ENCODE measurements around the gene LIMCH1. TPM values are rescaled to one million over a fixed set of nuclear protein-coding genes. Genes with fewer than 3 reads are reported as not detected.

Gene LIMCH1
- polyA plus RNA-seq, 2 donors: 8.3 to 9.0 TPM

DNA sequence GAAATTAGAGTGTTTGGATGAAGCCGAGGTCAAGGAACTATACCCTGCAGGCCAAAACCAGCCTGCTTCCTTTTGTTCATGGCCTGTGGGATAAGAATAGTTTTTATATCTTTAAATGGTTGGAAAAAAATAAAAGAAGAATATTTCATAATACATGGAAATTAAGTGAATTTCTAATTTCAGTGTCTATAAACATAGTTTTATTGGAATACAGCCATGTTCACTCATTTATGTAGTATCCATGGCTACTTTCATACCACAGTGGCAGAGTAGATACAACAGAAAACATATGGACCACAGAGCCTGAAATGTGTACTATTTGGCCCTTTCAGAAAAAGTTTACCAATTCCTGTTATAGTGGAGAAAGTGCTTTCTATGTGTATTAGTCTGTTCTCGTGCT is 13.6 kb downstream of the LIMCH1 start:
- no peaks in the 10 kb centered on the region for H3K9me3 ChIP-seq (ENCODE audit: control insufficient read depth in 2 of 2, insufficient read depth in 1 of 2, low read depth in 1 of 2, low read length in 1 of 2)
- H3K36me3 ChIP-seq (ENCODE audit: control insufficient read depth in 2 of 2, insufficient read depth in 2 of 2, low read length in 1 of 2): no peaks in the 10 kb centered on the region
- 78 to 80% methylated on average over 2 of the region's 2 CpGs for WGBS, 2 donors
- H3K27ac ChIP-seq (ENCODE audit: low read depth in 2 of 2, low read length in 1 of 2): no peak overlapping the region
- H3K4me3 ChIP-seq (ENCODE audit: low read depth in 1 of 2, low read length in 2 of 2): no peak overlapping the region
- no peaks in the 10 kb centered on the region for H3K27me3 ChIP-seq (ENCODE audit: control insufficient read depth in 1 of 2, insufficient read depth in 2 of 2, low read length in 2 of 2)
- H3K4me1 ChIP-seq (ENCODE audit: control insufficient read depth in 2 of 2, insufficient read depth in 2 of 2, low read length in 1 of 2): no peaks in the 10 kb centered on the region

GRCh38 chr4:41554905-41555304 is 16.9 kb downstream of the LIMCH1 start:
- no peaks in the 10 kb centered on the region for H3K36me3 ChIP-seq (ENCODE audit: control insufficient read depth in 2 of 2, insufficient read depth in 2 of 2, low read length in 1 of 2)
- WGBS, 2 donors: 89 to 91% methylated on average over 4 of the region's 4 CpGs
- H3K27me3 ChIP-seq (ENCODE audit: control insufficient read depth in 1 of 2, insufficient read depth in 2 of 2, low read length in 2 of 2): no peaks in the 10 kb centered on the region
- H3K4me1 ChIP-seq (ENCODE audit: control insufficient read depth in 2 of 2, insufficient read depth in 2 of 2, low read length in 1 of 2): no peaks in the 10 kb centered on the region
- no peak overlapping the region for H3K4me3 ChIP-seq (ENCODE audit: low read depth in 1 of 2, low read length in 2 of 2)
- H3K9me3 ChIP-seq (ENCODE audit: control insufficient read depth in 2 of 2, insufficient read depth in 1 of 2, low read depth in 1 of 2, low read length in 1 of 2): no peaks in the 10 kb centered on the region
- H3K27ac ChIP-seq (ENCODE audit: low read depth in 2 of 2, low read length in 1 of 2): no peak overlapping the region

DNA sequence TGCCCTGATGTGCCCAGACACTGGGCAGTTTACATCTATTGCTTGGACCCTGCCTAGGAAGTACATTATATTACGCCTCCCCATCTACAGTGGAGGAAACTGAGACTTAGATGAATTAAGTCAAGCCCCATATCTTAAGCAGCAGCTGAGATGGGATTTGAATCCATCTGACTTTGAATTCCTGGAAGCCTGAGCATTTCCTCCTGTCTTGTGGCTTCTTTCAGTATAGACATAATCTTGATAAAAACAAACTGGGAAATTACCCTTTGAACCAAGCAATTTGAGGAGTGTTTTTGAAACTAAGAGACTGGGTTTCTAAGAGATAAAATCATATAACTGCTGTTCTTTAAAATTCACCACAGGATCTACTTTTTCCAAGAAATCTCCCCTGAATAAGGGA is 18.6 kb downstream of the LIMCH1 start:
- no peaks in the 10 kb centered on the region for H3K9me3 ChIP-seq (ENCODE audit: control insufficient read depth in 2 of 2, insufficient read depth in 1 of 2, low read depth in 1 of 2, low read length in 1 of 2)
- no peaks in the 10 kb centered on the region for H3K36me3 ChIP-seq (ENCODE audit: control insufficient read depth in 2 of 2, insufficient read depth in 2 of 2, low read length in 1 of 2)
- H3K27me3 ChIP-seq (ENCODE audit: control insufficient read depth in 1 of 2, insufficient read depth in 2 of 2, low read length in 2 of 2): no peaks in the 10 kb centered on the region
- H3K27ac ChIP-seq (ENCODE audit: low read depth in 2 of 2, low read length in 1 of 2): no peak overlapping the region
- H3K4me3 ChIP-seq (ENCODE audit: low read depth in 1 of 2, low read length in 2 of 2): no peak overlapping the region
- no peaks in the 10 kb centered on the region for H3K4me1 ChIP-seq (ENCODE audit: control insufficient read depth in 2 of 2, insufficient read depth in 2 of 2, low read length in 1 of 2)
- WGBS, 2 donors: 91 to 94% methylated on average over 1 of the region's 1 CpG

GRCh38 chr4:41559940-41560516 is 22.1 kb downstream of the LIMCH1 start:
- Histone ChIP-seq H3K36me3 (ENCODE audit: control insufficient read depth in 2 of 2, insufficient read depth in 2 of 2, low read length in 1 of 2) (no peaks in the 10 kb centered on the region), H3K4me1 (ENCODE audit: control insufficient read depth in 2 of 2, insufficient read depth in 2 of 2, low read length in 1 of 2) (no peaks in the 10 kb centered on the region), H3K27ac (ENCODE audit: low read depth in 2 of 2, low read length in 1 of 2) (no peak overlapping the region), H3K9me3 (ENCODE audit: control insufficient read depth in 2 of 2, insufficient read depth in 1 of 2, low read depth in 1 of 2, low read length in 1 of 2) (no peaks in the 10 kb centered on the region), H3K27me3 (ENCODE audit: control insufficient read depth in 1 of 2, insufficient read depth in 2 of 2, low read length in 2 of 2) (no peaks in the 10 kb centered on the region), H3K4me3 (ENCODE audit: low read depth in 1 of 2, low read length in 2 of 2) (no peak overlapping the region)
- WGBS, 2 donors: 80 to 81% methylated on average over 2 of the region's 2 CpGs

GRCh38 chr4:41561244-41561643 is 23.3 kb downstream of the LIMCH1 start:
- Histone ChIP-seq H3K27me3 (ENCODE audit: control insufficient read depth in 1 of 2, insufficient read depth in 2 of 2, low read length in 2 of 2) (no peaks in the 10 kb centered on the region), H3K36me3 (ENCODE audit: control insufficient read depth in 2 of 2, insufficient read depth in 2 of 2, low read length in 1 of 2) (no peaks in the 10 kb centered on the region), H3K4me1 (ENCODE audit: control insufficient read depth in 2 of 2, insufficient read depth in 2 of 2, low read length in 1 of 2) (no peaks in the 10 kb centered on the region), H3K27ac (ENCODE audit: low read depth in 2 of 2, low read length in 1 of 2) (no peak overlapping the region), H3K9me3 (ENCODE audit: control insufficient read depth in 2 of 2, insufficient read depth in 1 of 2, low read depth in 1 of 2, low read length in 1 of 2) (no peaks in the 10 kb centered on the region), H3K4me3 (ENCODE audit: low read depth in 1 of 2, low read length in 2 of 2) (no peak overlapping the region)
- 90 to 94% methylated on average over 3 of the region's 3 CpGs for WGBS, 2 donors

DNA sequence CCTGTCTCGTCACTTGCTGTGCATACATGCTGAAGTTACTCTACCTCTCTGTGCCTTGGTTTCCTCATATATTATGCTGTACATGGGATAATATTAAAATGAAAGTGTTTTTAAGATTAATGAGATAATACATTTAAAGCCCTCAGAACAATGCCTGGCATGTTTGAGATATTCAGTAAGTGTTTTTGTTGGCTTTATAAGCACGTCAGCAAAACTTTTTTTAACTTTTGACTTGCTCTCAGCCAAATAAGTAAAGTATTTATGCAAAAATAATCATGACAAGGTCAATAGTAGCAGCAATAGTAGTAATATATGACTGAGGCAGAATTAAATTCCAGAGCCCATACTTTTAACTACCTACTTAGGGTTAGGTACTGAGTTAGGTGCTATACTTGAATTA is 29.2 kb downstream of the LIMCH1 start:
- Histone ChIP-seq H3K4me1 (ENCODE audit: control insufficient read depth in 2 of 2, insufficient read depth in 2 of 2, low read length in 1 of 2) (no peaks in the 10 kb centered on the region), H3K4me3 (ENCODE audit: low read depth in 1 of 2, low read length in 2 of 2) (no peak overlapping the region), H3K36me3 (ENCODE audit: control insufficient read depth in 2 of 2, insufficient read depth in 2 of 2, low read length in 1 of 2) (no peaks in the 10 kb centered on the region), H3K27me3 (ENCODE audit: control insufficient read depth in 1 of 2, insufficient read depth in 2 of 2, low read length in 2 of 2) (no peaks in the 10 kb centered on the region), H3K9me3 (ENCODE audit: control insufficient read depth in 2 of 2, insufficient read depth in 1 of 2, low read depth in 1 of 2, low read length in 1 of 2) (no peaks in the 10 kb centered on the region), H3K27ac (ENCODE audit: low read depth in 2 of 2, low read length in 1 of 2) (no peak overlapping the region)
- 72 to 73% methylated on average over 2 of the region's 2 CpGs for WGBS, 2 donors

- H3K27me3 ChIP-seq (ENCODE audit: control insufficient read depth in 1 of 2, insufficient read depth in 2 of 2, low read length in 2 of 2): no peaks in the 10 kb centered on the region
- H3K4me3 ChIP-seq (ENCODE audit: low read depth in 1 of 2, low read length in 2 of 2): no peak overlapping the region
- H3K36me3 ChIP-seq (ENCODE audit: control insufficient read depth in 2 of 2, insufficient read depth in 2 of 2, low read length in 1 of 2): no peaks in the 10 kb centered on the region
- no peaks in the 10 kb centered on the region for H3K9me3 ChIP-seq (ENCODE audit: control insufficient read depth in 2 of 2, insufficient read depth in 1 of 2, low read depth in 1 of 2, low read length in 1 of 2)
- H3K27ac ChIP-seq (ENCODE audit: low read depth in 2 of 2, low read length in 1 of 2): no peak overlapping the region
- no peaks in the 10 kb centered on the region for H3K4me1 ChIP-seq (ENCODE audit: control insufficient read depth in 2 of 2, insufficient read depth in 2 of 2, low read length in 1 of 2)
- WGBS, 2 donors: 86% methylated on average over 5 of the region's 5 CpGs
Observed at GRCh38 chr4:41568363-41568762, 30.4 kb downstream of the LIMCH1 start.

GRCh38 chr4:41569961-41570360 is 32.0 kb downstream of the LIMCH1 start:
- Histone ChIP-seq H3K27ac (ENCODE audit: low read depth in 2 of 2, low read length in 1 of 2) (no peak overlapping the region), H3K9me3 (ENCODE audit: control insufficient read depth in 2 of 2, insufficient read depth in 1 of 2, low read depth in 1 of 2, low read length in 1 of 2) (no peaks in the 10 kb centered on the region), H3K27me3 (ENCODE audit: control insufficient read depth in 1 of 2, insufficient read depth in 2 of 2, low read length in 2 of 2) (no peaks in the 10 kb centered on the region), H3K4me1 (ENCODE audit: control insufficient read depth in 2 of 2, insufficient read depth in 2 of 2, low read length in 1 of 2) (no peaks in the 10 kb centered on the region), H3K36me3 (ENCODE audit: control insufficient read depth in 2 of 2, insufficient read depth in 2 of 2, low read length in 1 of 2) (no peaks in the 10 kb centered on the region), H3K4me3 (ENCODE audit: low read depth in 1 of 2, low read length in 2 of 2) (no peak overlapping the region)
- WGBS, 2 donors: 75 to 76% methylated on average over 4 of the region's 4 CpGs

DNA sequence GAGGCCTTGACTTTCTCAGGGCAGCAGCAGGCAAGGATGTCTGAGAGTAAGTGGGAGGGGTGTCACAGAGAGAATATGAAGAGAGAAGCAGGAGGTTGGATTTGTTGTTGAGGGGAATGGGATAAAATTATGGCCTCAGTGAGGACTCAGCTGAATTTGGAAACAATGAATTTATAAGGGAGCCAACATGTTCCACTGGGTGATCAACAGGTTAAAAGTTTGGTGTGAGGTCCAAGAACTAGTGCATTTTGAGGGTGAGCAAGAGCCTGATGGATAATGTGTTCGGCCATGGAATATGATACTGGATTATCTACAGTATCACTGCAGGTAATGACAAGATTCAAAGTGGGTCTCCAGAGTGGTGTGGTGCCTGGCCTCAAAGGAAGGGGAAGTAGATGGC is 33.5 kb downstream of the LIMCH1 start:
- no peaks in the 10 kb centered on the region for H3K9me3 ChIP-seq (ENCODE audit: control insufficient read depth in 2 of 2, insufficient read depth in 1 of 2, low read depth in 1 of 2, low read length in 1 of 2)
- 81 to 89% methylated on average over 1 of the region's 1 CpG for WGBS, 2 donors

DNA sequence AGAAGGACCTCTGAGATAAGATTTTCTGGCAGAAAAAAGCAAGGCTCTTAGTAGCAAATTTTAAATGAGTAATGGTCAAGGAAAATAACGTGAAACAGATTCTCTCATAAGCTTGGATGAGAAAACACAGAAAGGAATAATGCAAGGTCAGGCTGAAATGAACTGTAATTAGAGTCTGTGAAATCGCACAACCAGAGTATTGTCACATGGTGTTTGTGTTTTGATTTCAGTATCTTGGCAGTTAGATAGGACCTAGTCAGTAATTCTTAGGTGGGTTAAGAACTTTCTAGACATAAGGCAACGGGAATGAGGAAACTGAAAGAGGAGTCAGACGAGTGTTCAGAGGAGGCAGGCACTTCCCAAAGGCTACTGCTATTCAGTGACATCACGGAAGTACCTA is 34.6 kb downstream of the LIMCH1 start:
- Histone ChIP-seq H3K9me3 (ENCODE audit: control insufficient read depth in 2 of 2, insufficient read depth in 1 of 2, low read depth in 1 of 2, low read length in 1 of 2) (no peaks in the 10 kb centered on the region), H3K36me3 (ENCODE audit: control insufficient read depth in 2 of 2, insufficient read depth in 2 of 2, low read length in 1 of 2) (no peaks in the 10 kb centered on the region), H3K4me1 (ENCODE audit: control insufficient read depth in 2 of 2, insufficient read depth in 2 of 2, low read length in 1 of 2) (no peaks in the 10 kb centered on the region), H3K27ac (ENCODE audit: low read depth in 2 of 2, low read length in 1 of 2) (no peak overlapping the region), H3K4me3 (ENCODE audit: low read depth in 1 of 2, low read length in 2 of 2) (no peak overlapping the region), H3K27me3 (ENCODE audit: control insufficient read depth in 1 of 2, insufficient read depth in 2 of 2, low read length in 2 of 2) (no peaks in the 10 kb centered on the region)
- 54 to 64% methylated on average over 5 of the region's 5 CpGs for WGBS, 2 donors

More for the DNA sequence above, 33.5 kb downstream of the LIMCH1 start:
- Histone ChIP-seq H3K27me3 (ENCODE audit: control insufficient read depth in 1 of 2, insufficient read depth in 2 of 2, low read length in 2 of 2) (no peaks in the 10 kb centered on the region), H3K36me3 (ENCODE audit: control insufficient read depth in 2 of 2, insufficient read depth in 2 of 2, low read length in 1 of 2) (no peaks in the 10 kb centered on the region), H3K4me3 (ENCODE audit: low read depth in 1 of 2, low read length in 2 of 2) (no peak overlapping the region), H3K4me1 (ENCODE audit: control insufficient read depth in 2 of 2, insufficient read depth in 2 of 2, low read length in 1 of 2) (no peaks in the 10 kb centered on the region), H3K27ac (ENCODE audit: low read depth in 2 of 2, low read length in 1 of 2) (peak overlapping the region in 1 of 2 donors; percentile 13)

Measured in esophagus (tissue), 2 donors.